ENCODE measurements around the gene CCNK.

The CCNK gene

DNA sequence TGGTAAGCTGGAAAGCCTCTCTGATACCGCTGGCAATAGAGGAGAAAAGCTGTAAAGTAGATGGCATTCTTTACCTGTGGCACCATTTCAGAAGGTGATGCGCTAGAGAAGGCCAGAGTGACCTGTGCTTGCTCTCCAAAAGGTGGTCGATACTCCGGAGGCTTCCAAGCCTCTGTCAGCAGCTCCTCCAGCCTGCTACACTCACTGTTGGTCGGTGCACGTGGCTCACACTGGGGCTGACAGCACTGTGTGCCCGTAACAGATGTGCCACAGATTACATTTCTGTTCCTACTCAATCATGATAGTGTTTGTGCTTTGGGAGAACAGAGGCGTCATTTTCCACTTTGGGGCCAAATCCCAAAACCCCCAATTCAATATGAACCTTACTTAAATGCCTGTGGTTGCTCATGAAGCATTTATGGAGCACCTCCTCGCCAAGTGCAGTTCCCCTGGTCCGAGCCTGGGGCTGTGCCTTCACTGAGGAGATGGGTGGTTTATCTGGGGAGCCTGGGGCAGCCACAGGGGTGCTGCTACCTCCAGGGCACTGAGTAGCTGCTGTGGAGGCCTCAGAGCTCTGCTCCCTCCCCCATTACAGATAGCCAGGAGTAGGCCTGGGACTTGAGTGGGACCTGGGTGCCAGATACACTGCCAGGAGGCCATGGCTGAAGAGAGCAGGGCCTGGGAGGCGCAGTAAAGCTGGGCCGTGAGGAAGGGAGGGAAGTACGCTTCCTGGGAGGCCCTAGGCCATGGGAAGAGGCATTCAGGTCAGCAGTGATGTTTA lies 26.8 kb downstream of the CCNK start:
- no peak for DNase-seq (ENCODE audit: low read depth, low spot score)

DNA sequence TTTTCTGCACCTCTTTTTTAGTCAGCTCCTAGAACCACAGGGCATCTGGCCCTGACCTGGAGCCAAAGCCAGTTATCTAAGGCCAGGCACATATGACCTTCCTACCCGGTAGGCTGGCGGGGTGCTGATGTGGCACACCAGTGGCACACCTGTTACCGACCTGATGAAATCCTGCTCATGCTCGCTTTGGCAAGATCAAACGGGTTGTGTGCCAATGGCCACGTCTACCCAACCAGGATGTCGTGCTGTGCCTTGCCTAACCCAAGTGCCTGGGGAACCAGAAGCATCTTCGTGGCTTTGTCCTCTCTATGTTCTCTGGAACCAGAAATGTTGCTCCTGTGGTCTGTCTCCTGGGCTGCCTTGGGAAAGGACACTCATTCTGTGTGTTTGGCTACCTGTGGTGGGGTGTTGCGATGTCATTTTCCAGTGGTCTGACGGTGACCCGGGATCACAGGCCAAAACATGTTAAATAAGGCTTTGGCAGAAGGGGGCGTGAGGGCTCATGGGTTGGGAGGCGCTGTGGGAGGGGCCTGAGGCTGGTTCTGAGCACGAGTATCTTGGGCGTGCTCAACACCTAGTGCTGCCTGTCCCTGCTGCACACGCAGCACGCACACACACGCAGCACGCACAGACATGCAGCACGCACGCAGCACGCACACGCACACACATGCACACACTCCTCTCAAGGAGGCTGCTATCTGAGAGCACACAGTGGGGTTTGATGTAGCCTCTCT lies 27.9 kb downstream of the CCNK start:
- no peak for DNase-seq (ENCODE audit: low read depth, low spot score)

DNA sequence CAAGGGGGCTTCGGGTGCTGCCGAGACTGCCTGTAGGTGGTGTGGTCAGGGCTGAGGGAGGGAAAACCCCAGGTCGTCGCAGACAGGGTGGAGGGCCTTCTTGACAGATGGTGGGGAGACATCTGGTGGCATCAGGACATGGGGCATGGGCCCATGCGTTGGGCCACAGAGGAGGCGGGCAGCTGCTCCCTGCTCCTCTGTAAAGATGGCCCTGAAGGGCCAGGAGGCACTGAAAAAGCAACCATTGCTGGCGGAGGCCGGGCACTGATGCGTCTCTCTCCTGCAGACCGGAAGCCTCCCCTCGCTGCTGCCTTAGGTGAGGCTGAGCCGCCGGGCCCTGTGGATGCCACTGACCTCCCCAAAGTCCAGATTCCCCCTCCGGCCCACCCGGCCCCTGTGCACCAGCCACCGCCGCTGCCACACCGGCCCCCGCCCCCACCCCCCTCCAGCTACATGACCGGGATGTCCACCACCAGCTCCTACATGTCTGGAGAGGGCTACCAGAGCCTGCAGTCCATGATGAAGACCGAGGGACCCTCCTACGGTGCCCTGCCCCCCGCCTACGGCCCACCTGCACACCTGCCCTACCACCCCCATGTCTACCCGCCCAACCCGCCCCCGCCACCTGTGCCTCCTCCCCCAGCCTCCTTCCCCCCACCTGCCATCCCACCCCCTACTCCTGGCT lies 28.8 kb downstream of the CCNK start:
- no peak for DNase-seq (ENCODE audit: low read depth, low spot score)

DNA sequence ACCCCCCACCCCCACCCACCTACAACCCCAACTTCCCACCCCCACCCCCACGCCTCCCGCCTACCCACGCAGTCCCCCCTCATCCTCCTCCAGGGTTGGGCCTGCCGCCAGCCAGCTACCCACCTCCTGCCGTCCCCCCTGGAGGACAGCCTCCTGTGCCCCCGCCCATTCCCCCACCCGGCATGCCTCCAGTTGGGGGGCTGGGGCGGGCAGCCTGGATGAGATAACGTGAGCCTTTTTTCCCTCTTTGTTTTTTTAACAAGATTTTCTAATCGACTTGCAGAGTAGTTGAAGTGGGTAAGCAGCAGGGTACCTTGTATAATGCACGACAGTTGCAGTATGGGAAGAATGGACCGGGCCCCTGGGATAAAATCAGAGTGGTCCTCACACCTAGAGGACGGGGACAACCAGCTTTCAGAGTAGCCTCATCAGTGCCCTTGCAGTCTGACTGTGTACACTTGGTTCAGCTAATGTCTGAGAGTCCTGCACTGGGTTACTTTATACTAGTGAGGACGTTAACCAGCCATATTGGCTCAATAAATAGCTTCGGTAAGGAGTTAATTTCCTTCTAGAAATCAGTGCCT lies 29.4 kb downstream of the CCNK start:
- DNase-seq (ENCODE audit: low read depth, low spot score), result no peak

DNA sequence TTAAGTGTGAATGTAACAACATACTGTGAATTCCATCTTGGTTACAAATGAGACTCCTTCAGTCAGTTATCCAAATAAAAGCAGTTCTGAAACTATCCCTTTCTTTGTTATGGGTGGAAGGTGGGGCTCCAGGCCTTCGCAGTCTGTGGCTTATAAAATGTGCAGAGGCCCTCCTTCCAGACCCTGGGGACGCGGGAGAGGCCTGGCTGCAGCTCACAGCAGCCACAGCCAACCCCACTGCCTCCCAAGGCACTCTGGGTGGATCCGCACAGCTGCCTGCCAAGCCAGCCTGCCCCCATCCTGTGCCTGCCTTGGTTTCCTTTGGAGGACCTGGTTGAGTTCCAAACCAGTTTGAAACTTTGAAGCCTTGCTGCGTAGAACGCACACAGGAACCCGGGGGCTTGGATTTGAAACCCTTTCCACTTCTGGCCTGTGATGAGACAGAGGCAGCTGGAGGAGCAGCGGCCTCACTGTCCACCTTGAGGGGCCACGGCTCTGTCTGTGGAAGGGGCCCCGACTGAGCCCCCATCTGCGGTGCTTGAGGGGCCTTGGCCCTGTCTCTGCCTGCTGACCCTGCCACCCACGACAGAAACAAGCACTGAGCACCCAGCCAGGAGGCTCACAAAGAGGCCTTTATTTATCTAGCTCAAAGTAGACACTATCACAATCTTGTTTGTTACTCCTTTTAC lies 30.4 kb downstream of the CCNK start:
- no peak for DNase-seq (ENCODE audit: low read depth, low spot score)

DNA sequence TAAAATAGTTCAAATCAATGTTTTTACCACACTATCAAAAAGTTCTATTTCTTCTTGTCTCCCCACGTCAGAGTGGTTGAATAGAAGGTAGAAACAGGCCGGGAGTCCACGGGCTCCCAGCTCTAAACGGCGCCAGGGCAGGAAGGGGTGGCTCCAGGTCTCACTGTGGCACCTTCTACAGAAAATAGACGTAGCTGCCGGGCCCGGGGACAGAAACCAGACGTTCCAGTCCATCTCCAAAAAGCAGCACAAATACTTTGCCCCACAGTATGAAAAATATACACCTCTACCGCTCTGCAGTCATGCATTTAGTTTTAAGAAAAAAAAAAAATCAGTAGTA lies 30.9 kb downstream of the CCNK start:
- DNase-seq (ENCODE audit: low read depth, low spot score), result no peak

DNA sequence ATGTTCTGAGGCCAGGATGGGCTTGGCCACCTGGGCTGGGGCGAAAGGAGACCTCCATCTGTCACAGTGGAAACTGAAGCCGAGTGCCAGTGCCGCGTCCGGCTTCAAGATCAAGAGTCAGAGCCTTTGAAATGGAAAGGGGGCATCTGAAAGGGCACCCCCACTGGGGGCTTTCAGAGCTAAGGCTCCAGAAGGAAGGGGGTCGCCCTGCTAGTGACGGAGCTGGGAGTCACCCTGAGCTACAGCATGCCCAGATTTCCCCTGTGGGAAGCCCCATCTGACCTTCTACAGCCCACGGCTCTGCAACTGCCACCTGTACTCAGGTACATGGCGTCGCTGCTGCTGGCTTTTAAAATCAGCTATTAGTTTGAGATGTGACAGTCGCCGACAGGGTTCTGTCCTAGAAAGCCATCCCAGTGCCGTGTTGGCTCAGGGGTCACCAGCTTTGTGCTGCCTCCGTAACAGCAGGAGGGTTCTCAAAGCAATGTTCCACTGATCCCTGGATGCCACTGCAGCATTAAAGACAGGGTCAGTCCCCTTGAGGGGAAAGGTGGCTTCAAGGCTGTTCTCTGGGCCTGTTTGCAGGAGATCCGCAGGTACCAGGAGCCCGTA lies 31.5 kb downstream of the CCNK start:
- no peak for DNase-seq (ENCODE audit: low read depth, low spot score)

DNA sequence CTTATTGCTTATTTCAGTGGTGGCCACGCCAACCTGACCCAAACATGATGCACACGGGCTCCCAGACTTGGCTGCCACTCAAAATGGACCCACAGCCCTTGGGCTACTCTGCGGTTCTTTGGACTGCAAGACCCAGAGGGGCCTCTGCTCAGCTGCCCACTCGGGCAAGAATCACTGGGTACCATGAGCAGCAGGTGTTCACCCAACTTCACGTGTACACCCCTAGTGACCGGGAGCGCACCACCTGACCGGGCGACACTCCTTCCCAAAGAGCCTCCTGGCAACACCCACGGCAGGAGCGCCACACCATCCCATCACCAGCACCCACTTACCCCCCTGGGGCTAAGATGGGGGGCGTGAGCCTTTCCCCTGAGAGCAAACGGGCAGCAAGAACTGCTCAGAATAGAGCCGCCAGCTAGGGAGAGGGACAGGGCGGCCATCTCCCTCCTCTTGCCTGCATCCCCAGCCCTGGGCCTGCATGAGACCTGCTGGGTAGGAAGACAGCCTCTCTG lies 32.0 kb downstream of the CCNK start:
- no peak for DNase-seq (ENCODE audit: low read depth, low spot score)

DNA sequence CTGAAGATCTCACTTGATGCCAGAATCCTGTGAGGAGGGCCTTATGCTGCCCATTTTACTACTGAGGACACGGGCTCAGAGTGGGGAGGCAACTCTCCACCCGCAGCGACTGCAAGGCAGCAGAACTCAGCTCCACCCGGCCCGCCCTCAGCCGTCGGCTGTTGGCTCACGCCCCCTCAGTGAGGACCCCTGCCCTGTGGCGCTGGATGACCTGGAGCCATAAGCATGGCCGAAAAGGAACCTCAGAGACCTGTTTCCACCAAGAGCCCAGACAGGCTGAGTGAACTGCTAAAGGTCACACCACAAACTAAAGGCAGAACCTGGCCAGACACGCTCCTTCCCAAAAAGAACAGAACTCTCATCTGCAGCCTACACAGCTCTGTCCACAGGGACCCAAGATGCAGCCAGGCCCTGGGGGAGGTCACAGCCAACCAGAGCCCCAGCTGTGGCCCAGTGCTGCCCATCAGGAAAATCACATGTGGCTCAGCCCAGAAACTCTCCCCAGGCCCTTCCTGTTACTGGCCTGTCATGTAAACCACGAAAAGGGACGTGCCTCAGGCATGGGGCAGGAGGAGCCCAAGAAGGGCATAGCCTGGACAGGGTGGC lies 32.8 kb downstream of the CCNK start:
- no peak for DNase-seq (ENCODE audit: low read depth, low spot score)

DNA sequence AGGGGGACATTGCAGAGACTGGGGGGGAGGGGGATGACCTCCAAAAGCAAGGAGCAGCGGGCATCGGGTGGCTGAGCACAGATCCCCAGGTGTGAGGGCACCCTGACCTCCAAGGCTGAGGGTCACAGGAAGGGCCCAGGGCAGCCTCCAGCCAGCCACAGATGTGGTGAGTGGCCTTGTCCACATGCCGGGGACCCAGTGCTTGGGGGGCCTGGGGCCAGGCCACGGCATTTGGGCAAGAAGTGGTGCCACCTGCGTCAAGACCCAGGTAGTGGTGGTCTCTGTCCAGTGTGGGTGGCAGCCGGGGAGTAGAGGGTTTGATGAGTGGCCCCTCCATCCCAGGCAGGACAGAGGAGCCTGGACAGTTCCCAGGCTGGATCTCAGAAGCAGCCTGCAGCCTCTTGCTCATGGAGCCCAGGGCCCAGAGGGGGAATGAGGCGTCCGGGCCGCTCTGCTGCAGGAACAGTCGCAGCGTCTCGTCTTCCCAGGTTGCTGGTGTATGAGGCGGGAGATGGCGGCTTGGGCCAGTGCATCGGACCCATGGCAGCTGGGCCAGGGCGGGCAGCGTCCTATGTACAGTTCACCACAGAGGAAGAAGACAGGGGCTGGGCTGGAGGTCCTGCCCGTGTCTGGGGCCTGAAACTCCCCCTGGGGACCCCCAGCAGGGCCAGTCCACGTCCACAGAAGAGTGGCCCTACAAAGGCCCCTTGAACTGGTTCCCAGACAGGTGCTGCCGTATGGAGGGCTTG lies 33.5 kb downstream of the CCNK start:
- DNase-seq (ENCODE audit: low read depth, low spot score), result no peak

DNA sequence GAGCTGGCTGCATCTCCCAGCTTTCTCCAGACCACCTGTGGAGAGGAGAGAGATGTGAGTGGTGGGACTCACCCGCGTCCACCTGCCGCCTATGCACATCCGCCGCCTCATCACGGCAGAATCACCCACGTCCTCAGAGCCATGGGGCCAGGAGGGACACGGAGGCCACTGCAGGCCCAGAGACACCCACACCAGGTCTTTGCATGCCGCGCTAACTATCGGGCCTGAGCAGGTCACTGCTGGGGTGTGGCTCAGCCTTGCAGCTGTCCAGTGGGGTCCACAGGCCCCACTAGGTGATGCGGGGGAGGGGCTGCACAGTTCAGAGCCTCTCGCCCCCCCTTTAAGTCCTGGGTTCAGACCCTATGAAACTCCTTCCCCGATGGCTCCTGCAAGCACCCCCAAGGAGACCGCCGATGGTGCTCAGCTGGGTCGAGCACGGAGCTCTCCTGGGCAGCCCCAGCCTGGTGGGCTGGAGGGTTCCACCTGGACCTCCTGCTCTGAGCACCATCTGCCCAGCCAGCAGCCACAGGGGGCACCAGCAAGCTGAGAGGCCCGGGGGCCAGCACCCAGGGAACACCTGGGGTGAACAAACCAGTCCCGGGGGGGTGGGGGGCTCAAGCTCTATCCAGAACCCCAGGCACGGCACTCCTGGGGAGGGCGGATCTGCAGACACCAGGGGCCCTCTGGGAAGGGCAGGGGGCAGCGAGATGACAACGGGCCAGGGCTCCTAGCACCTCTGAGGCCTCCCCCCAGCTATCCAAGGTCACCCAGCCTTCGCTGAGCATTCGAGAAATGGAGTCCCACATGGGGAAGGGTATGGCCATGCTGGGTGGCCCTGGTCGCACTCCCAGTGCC lies 34.3 kb downstream of the CCNK start:
- DNase-seq (ENCODE audit: low read depth, low spot score), result no peak

DNA sequence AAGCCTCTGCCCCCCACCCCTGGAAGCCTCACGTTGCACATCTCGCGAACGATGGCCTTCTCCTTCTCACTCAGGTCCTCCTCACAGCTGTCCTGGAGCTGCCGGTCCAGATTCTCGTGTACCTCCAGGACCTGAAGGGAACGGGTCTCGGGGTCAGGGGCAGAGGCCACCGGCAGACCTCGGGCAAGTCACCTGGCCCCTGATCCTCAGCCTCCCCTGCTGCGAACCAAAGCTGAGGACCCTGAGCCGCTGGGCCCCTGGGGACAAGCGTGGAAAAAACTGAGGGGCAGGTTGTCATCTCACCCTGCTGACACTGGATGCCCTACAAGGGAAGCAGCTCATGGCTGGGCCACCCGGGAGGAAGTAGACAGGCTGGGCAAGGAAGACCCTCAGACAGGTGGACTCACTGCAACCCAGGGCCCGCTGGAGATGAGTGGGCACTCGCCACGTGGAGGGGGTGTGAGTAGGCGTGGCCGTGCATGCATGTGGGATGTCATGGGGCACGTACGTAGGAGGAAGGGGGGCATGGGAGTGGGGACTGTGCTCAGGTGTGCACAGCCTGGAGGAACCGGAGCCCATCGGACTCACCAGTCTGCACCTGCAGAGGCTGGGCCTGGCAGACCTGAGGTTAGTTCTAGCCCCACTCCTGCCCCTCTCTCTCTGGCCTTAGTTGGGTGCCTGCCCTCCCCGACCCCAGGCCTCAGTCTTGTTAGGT lies 35.1 kb downstream of the CCNK start:
- DNase-seq (ENCODE audit: low read depth, low spot score), result no peak

DNA sequence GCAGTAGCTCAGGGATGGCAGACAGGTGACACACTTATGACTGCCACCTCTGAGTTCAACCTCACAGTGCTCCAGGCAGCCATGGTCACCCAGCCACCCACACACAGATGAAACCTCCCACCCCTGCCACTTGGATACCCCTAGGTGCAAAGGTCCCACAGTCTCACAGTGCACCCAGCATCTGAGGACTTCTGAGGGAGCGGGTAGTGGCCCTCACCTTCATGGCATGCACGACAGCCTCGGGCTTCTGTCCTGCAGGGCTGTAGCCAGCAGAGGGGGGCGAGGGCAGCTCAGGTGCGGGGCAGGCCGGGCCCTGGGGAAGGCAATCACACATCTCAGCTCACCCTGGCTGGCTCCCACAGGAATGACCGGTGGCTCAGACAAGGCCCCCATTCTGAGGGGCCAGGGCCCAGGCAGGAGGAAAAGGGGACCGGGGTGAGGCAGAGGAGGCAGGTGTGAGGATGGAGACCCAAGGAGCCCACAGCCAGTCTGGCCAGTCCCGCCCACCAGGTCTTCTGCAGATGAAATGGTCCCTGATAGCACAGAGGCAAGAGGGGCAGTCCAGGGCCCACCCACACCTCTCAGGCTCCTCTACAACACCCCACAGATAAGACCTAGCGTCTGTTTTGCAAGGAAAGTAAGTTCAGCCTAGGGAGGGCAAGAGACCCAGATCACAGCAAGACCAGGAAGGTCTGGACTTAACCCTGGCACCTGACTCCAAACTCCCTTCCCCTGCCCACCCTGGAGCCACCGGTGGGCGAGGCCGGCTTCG lies 35.8 kb downstream of the CCNK start:
- DNase-seq (ENCODE audit: low read depth, low spot score), result no peak

DNA sequence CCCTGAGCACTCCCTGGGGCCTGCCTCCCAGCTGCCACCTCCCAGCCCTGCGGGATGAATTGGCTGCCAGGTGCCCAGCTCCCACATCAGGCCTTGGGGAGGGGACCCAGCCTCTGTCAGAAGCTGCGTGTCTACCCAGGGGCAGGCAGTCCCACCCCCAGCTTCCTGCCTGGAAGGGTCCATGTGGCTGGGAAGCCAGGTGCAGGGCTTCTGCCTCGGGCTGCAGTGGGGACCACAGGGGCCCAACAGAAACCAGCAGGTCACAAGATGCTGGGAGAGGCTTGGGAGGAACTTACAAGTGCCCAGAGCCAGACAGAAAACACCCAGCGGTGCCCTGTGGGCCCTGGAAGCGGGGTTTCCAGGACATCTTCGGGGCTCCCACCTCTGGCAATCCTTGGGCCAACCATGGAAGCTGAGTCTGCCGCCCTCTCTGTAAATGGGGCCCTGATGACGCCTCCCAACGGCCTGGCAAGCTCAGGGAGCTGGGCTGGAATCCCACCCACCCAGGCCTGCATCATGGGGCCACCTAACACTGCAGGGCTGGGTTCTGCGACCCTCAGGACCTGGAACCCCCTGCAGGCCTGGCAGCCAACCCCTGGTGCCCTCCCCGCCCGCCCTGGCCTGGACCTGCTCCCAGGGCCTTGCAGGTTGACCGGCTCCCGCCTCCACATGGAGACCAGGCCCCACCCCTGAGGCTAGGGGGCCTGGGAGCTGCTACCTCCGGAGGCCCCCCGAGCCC lies 36.6 kb downstream of the CCNK start:
- no peak for DNase-seq (ENCODE audit: low read depth, low spot score)

DNA sequence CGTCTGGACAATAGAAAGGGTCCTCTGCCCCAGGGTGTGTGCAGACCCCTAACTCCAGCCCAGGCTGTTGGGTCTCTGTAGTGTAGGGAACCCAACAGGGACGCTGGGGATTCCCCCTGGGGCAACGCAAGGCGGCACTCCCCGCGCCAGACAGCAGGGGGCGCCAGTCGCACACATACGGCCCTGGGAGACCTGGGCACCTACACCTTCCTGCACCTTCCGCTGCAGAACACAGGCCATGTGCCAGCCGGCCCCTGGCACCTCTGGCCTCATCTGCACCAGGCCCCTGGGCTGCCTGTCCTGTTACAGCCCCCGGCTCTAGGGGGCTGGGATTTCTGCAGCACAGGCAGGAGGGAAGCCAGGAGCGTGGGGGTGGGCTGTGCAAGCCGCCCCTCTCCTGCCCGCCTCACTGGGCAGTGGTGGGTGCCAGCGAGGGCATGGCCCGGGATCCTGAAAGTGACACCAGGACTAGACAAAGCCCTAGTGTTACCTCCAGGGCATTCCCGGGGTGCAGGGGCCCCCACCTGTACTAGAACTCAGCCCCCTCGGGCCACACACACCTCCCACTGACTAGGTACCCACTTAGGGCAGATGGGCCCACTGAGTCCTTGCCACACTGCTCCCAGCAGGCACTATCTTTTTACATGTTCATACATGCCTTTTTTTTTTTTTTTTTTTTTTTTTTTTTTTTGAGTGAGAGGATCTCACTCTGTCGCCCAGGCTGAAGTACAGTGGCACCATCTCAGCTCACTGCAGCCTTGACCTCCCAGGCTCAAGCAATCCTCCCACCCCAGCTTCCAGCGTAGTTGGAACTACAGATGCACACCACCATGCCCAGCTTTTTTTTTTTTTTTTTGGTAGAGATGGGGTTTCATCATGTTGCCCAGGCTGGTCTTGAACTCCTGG lies 37.5 kb downstream of the CCNK start:
- DNase-seq (ENCODE audit: low read depth, low spot score), result no peak

DNA sequence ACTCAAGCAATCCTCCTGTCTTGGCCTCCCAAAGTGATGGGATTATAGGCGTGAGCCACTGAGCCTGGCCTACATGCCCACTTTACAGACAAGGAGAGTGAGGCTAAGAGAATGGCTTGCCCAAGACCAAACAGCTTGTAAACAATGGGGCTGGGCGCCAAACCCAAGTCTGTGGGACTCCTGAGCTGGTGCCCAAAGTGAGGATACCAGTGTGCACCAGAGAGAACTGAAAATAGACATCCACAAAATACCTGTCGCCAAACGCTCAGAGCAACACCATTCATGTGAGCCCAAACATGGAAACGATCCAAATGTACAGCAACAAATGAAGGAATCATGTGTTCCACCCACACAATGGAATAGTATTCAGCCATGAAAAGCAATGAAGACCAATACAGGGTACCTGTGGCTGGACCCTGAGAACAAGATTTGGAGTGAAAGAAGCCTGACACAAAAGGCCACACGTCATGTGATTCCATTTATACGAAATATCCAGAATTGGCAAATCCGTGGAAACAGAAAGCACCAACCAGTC lies 38.2 kb downstream of the CCNK start:
- no peak for DNase-seq (ENCODE audit: low read depth, low spot score)

Measured in smooth muscle cell of the brain vasculature (primary cell).